ENCODE measurements around the gene CDK14. TPM values are rescaled to one million over a fixed set of nuclear protein-coding genes. Genes with fewer than 3 reads are reported as not detected.

Gene CDK14
- polyA plus RNA-seq, 1 donor = 9.7 TPM

DNA sequence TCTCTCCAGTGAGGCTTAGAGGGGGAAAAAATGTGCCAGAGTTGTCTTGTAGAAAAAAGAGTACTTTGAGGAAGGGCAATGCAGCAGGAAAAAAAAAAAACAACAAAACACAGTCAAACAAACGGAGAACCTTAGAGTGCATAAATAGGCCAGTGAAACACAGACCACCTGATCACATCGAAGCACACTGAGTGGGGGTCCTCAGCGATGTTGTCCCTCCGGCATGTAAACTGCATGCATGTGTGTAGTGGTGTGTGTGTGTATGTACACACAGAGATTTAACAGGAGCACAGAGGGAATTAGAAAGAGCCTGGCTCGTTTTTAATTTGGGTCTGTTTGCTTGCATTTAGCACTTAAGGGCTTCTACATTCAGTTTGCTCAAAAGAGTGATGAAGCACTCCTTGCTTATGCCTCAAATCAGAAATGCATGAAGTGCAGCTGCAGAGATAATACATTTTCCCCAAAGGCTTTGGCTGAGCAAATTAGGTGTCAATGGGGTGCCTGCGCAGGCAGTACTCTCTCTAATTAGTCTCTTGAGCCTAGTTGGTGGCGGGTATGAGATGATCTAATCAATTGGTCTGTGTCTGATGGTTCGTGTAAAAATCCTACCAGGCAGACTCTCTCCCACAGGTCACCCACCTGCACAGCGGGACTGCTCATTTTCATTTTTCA lies 605.5 kb downstream of the CDK14 start:
- DNase-seq = no peak
- WGBS (ENCODE audit: insufficient coverage, low lambda C conversion rate) = 96% methylated on average over 4 of the region's 9 CpGs
- no peaks in the 10 kb centered on the region for H3K9me3 ChIP-seq (ENCODE audit: control insufficient read depth, low read depth, low read length)
- no peaks in the 10 kb centered on the region for H3K4me1 ChIP-seq (ENCODE audit: control insufficient read depth, insufficient read depth, low read length)
- H3K27ac ChIP-seq (ENCODE audit: low read length) = no peak overlapping the region
- H3K27me3 ChIP-seq (ENCODE audit: control insufficient read depth, insufficient read depth, low read length) = no peaks in the 10 kb centered on the region
- H3K36me3 ChIP-seq (ENCODE audit: control insufficient read depth, insufficient read depth, low read length) = no peaks in the 10 kb centered on the region
- H3K4me3 ChIP-seq (ENCODE audit: low read length) = no peak overlapping the region

DNA sequence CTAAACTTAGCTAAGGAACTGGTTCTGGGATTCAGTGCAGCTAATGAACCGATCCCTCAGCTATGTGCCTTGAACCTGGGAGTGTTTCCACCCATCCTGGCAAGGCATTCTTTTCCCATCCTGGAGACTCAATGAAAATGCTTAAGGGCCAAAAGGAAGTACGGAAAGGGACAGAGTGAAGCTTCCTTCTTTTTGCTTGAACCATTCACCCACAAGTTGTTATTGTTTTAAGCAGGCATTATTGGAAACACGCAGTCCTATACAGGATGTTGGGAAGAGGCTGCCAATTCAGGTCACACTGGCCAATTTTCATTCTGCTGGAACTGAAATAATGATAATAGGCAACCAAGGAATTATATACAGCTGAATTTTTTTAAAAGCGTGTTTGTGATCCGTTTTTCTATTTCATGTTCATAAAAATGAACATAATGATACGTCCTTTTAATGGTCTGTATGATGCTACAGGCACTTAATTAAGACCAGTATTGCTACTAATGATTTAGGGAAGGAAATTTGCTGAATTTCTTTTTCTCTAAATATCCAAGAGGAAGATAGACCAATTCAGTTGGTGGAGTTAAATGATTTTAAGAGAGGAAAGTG lies 610.3 kb downstream of the CDK14 start:
- Histone ChIP-seq H3K27ac (ENCODE audit: low read length) (no peak overlapping the region), H3K9me3 (ENCODE audit: control insufficient read depth, low read depth, low read length) (no peaks in the 10 kb centered on the region), H3K36me3 (ENCODE audit: control insufficient read depth, insufficient read depth, low read length) (no peaks in the 10 kb centered on the region), H3K4me3 (ENCODE audit: low read length) (no peak overlapping the region), H3K4me1 (ENCODE audit: control insufficient read depth, insufficient read depth, low read length) (no peaks in the 10 kb centered on the region), H3K27me3 (ENCODE audit: control insufficient read depth, insufficient read depth, low read length) (no peaks in the 10 kb centered on the region)
- no peak for DNase-seq
- 96% methylated on average over 3 of the region's 6 CpGs for WGBS (ENCODE audit: insufficient coverage, low lambda C conversion rate)

DNA sequence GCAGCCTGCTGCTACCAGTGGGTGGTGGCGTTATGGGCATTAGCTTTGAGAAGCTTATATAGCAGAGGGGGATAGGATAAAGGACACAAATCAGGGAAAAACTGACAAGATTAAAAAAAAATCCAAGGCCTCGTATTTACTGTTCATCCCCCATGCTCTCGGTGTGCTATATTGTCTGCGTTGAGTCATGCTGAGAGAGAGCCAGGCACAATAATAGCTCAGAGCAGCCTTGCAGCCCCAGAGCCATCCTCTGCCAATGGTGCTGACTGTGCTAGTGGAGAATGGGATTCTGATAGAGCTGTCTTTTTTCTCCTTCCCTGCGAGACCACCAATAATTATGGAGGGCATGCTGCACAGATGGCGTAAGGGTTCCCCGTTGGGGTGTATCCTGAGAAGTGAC lies 616.5 kb downstream of the CDK14 start:
- WGBS (ENCODE audit: insufficient coverage, low lambda C conversion rate) = no CpG with 5 or more reads among the region's 7 CpGs
- DNase-seq = no peak
- no peaks in the 10 kb centered on the region for H3K4me1 ChIP-seq (ENCODE audit: control insufficient read depth, insufficient read depth, low read length)
- H3K27ac ChIP-seq (ENCODE audit: low read length) = no peak overlapping the region
- no peak overlapping the region for H3K4me3 ChIP-seq (ENCODE audit: low read length)
- no peaks in the 10 kb centered on the region for H3K9me3 ChIP-seq (ENCODE audit: control insufficient read depth, low read depth, low read length)
- no peaks in the 10 kb centered on the region for H3K36me3 ChIP-seq (ENCODE audit: control insufficient read depth, insufficient read depth, low read length)
- H3K27me3 ChIP-seq (ENCODE audit: control insufficient read depth, insufficient read depth, low read length) = no peaks in the 10 kb centered on the region

DNA sequence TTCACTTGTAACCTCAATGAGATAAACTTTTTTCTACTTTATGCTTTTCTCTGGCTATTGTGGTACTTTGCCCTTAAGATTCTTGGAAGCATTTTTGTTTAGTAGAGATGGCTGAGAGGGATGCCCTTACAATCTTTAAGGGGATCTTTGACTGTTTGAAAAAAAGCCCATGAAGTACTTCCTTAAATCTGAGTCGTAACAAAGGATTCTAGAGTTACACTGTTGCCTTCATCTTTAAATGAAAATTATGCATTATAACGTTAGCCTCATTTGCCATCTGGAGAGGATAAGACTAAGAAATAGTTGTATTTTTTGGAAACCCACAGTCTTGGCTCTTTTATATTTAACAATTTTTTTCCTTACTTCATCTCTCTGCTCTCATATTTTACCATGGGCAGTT lies 630.3 kb downstream of the CDK14 start:
- Histone ChIP-seq H3K36me3 (ENCODE audit: control insufficient read depth, insufficient read depth, low read length) (no peaks in the 10 kb centered on the region), H3K9me3 (ENCODE audit: control insufficient read depth, low read depth, low read length) (no peaks in the 10 kb centered on the region), H3K4me1 (ENCODE audit: control insufficient read depth, insufficient read depth, low read length) (no peaks in the 10 kb centered on the region), H3K27me3 (ENCODE audit: control insufficient read depth, insufficient read depth, low read length) (no peaks in the 10 kb centered on the region), H3K27ac (ENCODE audit: low read length) (no peak overlapping the region), H3K4me3 (ENCODE audit: low read length) (no peak overlapping the region)
- no peak for DNase-seq
- WGBS (ENCODE audit: insufficient coverage, low lambda C conversion rate) = no CpG with 5 or more reads among the region's 2 CpGs

DNA sequence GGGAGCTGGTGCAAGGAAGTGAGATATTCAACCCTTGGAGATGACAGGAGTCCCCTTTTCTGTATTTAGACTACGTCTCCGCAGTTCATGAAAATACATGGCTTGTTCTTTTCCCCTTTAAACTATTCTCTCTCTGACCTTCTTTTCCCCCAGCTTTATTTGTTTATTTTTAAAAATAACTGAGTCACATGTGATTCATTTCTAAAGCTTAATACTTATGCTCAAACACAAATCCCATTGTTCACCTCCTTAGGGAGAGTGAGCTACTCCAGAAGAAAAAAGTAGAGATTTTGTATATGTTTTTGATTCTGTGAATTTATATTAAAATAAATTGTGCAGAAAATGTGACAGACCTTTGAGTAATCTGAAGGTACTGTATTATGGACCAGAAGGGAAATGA lies 632.2 kb downstream of the CDK14 start:
- Histone ChIP-seq H3K4me1 (ENCODE audit: control insufficient read depth, insufficient read depth, low read length) (no peaks in the 10 kb centered on the region), H3K4me3 (ENCODE audit: low read length) (no peak overlapping the region), H3K27ac (ENCODE audit: low read length) (no peak overlapping the region), H3K27me3 (ENCODE audit: control insufficient read depth, insufficient read depth, low read length) (no peaks in the 10 kb centered on the region), H3K9me3 (ENCODE audit: control insufficient read depth, low read depth, low read length) (no peaks in the 10 kb centered on the region), H3K36me3 (ENCODE audit: control insufficient read depth, insufficient read depth, low read length) (no peaks in the 10 kb centered on the region)
- no CpG with 5 or more reads among the region's 2 CpGs for WGBS (ENCODE audit: insufficient coverage, low lambda C conversion rate)
- no peak for DNase-seq

DNA sequence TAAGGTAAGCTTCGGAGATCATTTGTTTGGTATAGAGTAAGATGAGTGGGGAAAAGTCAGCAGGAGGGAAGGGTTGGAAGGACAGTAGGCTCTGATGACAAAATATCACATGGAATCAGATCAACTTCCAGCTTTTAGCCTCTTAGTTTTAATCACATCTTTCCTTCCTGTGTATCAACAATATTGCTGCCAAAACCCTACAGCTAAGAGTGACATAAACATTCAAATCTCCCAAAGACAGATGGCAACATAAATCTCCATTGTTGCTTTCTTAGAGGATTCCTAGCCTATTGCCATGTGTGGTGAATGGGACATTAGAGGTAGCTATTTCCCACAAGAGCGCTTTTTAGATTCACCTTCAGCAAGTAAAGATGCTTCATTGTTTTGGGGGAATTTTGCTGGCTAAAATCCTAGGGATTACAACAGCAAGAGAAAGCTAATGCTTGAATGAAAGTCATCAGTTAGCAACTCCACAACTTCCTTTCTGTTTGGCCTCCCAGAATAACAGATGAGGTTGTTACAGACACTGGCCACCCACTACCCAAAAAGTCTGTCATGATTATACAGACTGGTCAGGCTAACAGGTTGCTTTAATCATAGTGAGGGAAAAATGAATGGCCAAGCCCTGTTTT lies 632.9 kb downstream of the CDK14 start:
- Histone ChIP-seq H3K36me3 (ENCODE audit: control insufficient read depth, insufficient read depth, low read length) (no peaks in the 10 kb centered on the region), H3K9me3 (ENCODE audit: control insufficient read depth, low read depth, low read length) (no peaks in the 10 kb centered on the region), H3K27me3 (ENCODE audit: control insufficient read depth, insufficient read depth, low read length) (no peaks in the 10 kb centered on the region), H3K4me1 (ENCODE audit: control insufficient read depth, insufficient read depth, low read length) (no peaks in the 10 kb centered on the region), H3K4me3 (ENCODE audit: low read length) (no peak overlapping the region), H3K27ac (ENCODE audit: low read length) (no peak overlapping the region)
- no peak for DNase-seq
- WGBS (ENCODE audit: insufficient coverage, low lambda C conversion rate) = no CpG with 5 or more reads among the region's 2 CpGs

DNA sequence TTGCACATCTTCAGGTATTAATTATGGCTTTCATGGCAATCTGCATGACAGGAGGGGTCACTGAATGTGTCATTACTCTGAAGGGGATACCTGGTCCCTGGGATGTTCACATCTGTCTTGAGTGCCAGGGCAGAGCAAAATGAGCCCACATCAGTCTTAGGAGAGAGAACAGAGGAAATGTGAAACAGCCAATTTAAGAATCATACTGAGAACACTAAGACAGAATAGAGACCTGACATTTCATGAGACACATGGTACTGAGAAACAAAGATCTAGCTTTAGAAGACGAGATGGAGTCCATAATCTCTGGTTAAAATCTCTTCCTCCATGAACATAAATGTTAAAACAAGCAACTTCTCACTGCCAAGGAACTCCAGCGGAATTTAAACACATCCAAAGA lies 634.0 kb downstream of the CDK14 start:
- Histone ChIP-seq H3K4me1 (ENCODE audit: control insufficient read depth, insufficient read depth, low read length) (no peaks in the 10 kb centered on the region), H3K4me3 (ENCODE audit: low read length) (no peak overlapping the region), H3K27me3 (ENCODE audit: control insufficient read depth, insufficient read depth, low read length) (no peaks in the 10 kb centered on the region), H3K27ac (ENCODE audit: low read length) (no peak overlapping the region), H3K9me3 (ENCODE audit: control insufficient read depth, low read depth, low read length) (no peaks in the 10 kb centered on the region), H3K36me3 (ENCODE audit: control insufficient read depth, insufficient read depth, low read length) (no peaks in the 10 kb centered on the region)
- no peak for DNase-seq
- 67% methylated on average over 1 of the region's 2 CpGs for WGBS (ENCODE audit: insufficient coverage, low lambda C conversion rate)

DNA sequence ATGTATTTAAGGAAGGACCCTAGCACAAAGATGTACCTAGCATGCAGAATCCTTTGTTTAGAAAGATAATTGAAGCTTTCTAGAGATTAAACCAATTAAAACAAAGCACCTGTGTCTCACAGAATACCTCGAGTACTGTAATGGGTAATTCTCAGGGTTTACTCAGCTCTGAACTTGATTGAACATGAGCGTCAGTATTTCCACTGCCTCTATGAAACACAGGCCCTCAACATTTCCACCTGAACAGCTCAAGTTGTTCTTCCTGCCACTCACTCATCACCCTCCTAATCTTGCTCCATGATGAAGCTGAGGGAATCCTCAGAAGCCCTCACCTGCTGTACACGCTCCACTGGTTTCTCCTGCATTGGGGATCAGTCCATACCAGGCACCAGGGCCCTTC lies 634.4 kb downstream of the CDK14 start:
- WGBS (ENCODE audit: insufficient coverage, low lambda C conversion rate) = no CpG with 5 or more reads among the region's 3 CpGs

DNA sequence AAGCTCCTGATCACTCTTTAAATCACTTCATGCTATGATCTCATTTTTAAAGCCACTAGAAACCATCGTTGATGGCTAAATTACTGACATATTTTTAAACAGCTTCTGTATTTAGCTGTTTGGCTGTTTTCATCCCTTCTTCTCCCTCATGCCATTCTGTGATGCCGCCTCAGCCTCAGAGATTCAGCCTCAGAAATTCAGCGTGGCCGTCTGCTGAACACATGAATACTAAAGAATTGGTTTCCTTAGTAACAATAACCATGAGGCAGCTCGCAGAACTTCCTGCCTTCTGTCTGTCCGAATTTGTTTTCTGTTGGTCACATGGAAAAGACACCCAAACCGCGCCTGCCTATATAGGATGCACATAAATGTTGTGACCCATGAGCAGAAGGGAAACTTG lies 637.1 kb downstream of the CDK14 start:
- no peak for DNase-seq
- WGBS (ENCODE audit: insufficient coverage, low lambda C conversion rate) = 83% methylated on average over 2 of the region's 8 CpGs
- H3K36me3 ChIP-seq (ENCODE audit: control insufficient read depth, insufficient read depth, low read length) = no peaks in the 10 kb centered on the region
- no peaks in the 10 kb centered on the region for H3K9me3 ChIP-seq (ENCODE audit: control insufficient read depth, low read depth, low read length)
- no peaks in the 10 kb centered on the region for H3K4me1 ChIP-seq (ENCODE audit: control insufficient read depth, insufficient read depth, low read length)
- no peaks in the 10 kb centered on the region for H3K27me3 ChIP-seq (ENCODE audit: control insufficient read depth, insufficient read depth, low read length)
- H3K27ac ChIP-seq (ENCODE audit: low read length) = no peak overlapping the region
- no peak overlapping the region for H3K4me3 ChIP-seq (ENCODE audit: low read length)

More for the DNA sequence above, 634.4 kb downstream of the CDK14 start:
- no peak overlapping the region for H3K4me3 ChIP-seq (ENCODE audit: low read length)
- no peaks in the 10 kb centered on the region for H3K9me3 ChIP-seq (ENCODE audit: control insufficient read depth, low read depth, low read length)
- no peak overlapping the region for H3K27ac ChIP-seq (ENCODE audit: low read length)
- H3K36me3 ChIP-seq (ENCODE audit: control insufficient read depth, insufficient read depth, low read length) = no peaks in the 10 kb centered on the region
- no peaks in the 10 kb centered on the region for H3K27me3 ChIP-seq (ENCODE audit: control insufficient read depth, insufficient read depth, low read length)
- no peak for DNase-seq
- H3K4me1 ChIP-seq (ENCODE audit: control insufficient read depth, insufficient read depth, low read length) = no peaks in the 10 kb centered on the region

DNA sequence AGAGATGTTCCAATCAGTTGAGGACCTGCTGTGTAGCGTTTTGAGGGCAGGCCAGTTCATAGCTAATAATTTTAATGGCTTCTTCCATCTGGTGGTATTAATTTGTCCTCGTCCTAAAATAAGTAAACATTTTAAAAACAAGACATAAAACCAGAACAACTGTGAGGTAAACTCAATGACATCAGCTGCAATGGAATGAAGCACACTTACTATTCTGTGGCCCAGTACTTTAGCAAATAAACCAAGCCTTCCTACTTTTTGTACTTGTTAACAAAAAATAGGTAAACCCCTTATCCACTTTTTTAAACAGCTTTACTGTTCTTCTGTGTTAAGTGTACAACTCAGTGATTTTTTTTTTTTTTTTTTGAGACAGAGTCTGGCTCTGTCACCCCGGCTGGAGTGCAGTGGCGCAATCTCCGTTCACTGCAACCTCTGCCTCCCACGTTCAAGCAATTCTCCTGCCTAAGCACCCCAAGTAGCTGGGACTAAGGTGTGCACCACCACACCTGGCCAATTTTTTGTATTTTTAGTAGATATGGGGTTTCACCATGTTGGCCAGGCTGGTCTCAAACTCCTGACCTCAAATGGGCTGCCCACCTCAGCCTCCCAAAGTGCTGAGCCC lies 639.2 kb downstream of the CDK14 start:
- no CpG with 5 or more reads among the region's 6 CpGs for WGBS (ENCODE audit: insufficient coverage, low lambda C conversion rate)
- no peak overlapping the region for H3K4me3 ChIP-seq (ENCODE audit: low read length)
- H3K27ac ChIP-seq (ENCODE audit: low read length) = no peak overlapping the region

More for the DNA sequence above, 639.2 kb downstream of the CDK14 start:
- no peaks in the 10 kb centered on the region for H3K27me3 ChIP-seq (ENCODE audit: control insufficient read depth, insufficient read depth, low read length)
- H3K36me3 ChIP-seq (ENCODE audit: control insufficient read depth, insufficient read depth, low read length) = no peaks in the 10 kb centered on the region
- peaks cover 15% of the 10 kb centered on the region for H3K4me1 ChIP-seq (ENCODE audit: control insufficient read depth, insufficient read depth, low read length)
- H3K9me3 ChIP-seq (ENCODE audit: control insufficient read depth, low read depth, low read length) = no peaks in the 10 kb centered on the region
- DNase-seq = no peak

Measured in large intestine (tissue), 3 donors.